ENCODE measurements around the gene DUS1L. TPM values are rescaled to one million over a fixed set of nuclear protein-coding genes. Genes with fewer than 3 reads are reported as not detected.

Gene DUS1L
- polyA plus RNA-seq, 1 donor (not counting 4 experiments of a cell fraction or from before 2014, with no cell fraction given): 49.1 TPM

GRCh38 chr17:82059272-82060000 lies 6.2 kb downstream of the DUS1L start:
- H3K79me2 ChIP-seq (ENCODE audit: control insufficient read depth, insufficient read depth, low read length): peaks cover 11% of the 10 kb centered on the region
- H3K27me3 ChIP-seq (ENCODE audit: control insufficient read depth, extremely low read depth, insufficient read depth, low read length): no peaks in the 10 kb centered on the region
- H3K27ac ChIP-seq (ENCODE audit: control insufficient read depth, insufficient read depth, low read length): no peak overlapping the region
- dilution Hi-C loops (cut with MboI; ENCODE audit: extremely low pct_ligation_motif_present, low sequenced_read_pairs): no loop called here
- H3K36me3 ChIP-seq (ENCODE audit: control insufficient read depth in 2 of 2, extremely low read depth in 1 of 2, insufficient read depth in 2 of 2, low read length in 2 of 2): peaks cover 41 to 44% of the 10 kb centered on the region in 2 experiments
- no peak for TF ChIP-seq EZH2 (IDR thresholded peaks at IDR 0.05; ENCODE audit: low read length)
- no peak for TF ChIP-seq CTCF (optimal IDR thresholded peaks at IDR 0.05 in 1 of 3, IDR thresholded peaks at IDR 0.05 in 1 of 3, conservative IDR thresholded peaks at IDR 0.05 in 1 of 3; ENCODE audit: extremely low read depth in 1 of 3, insufficient read depth in 2 of 3, low read length in 3 of 3)
- peaks cover 5% of the 10 kb centered on the region for H3K4me1 ChIP-seq (ENCODE audit: control insufficient read depth, extremely low read depth, insufficient read depth, low read length)
- H3K9me1 ChIP-seq (ENCODE audit: control insufficient read depth, extremely low read depth, insufficient read depth, low read length): no peaks in the 10 kb centered on the region
- H2AFZ ChIP-seq (ENCODE audit: control insufficient read depth, low read length): no peak overlapping the region
- H3K9me3 ChIP-seq (ENCODE audit: control insufficient read depth, low read depth, low read length): no peaks in the 10 kb centered on the region
- H3K4me3 ChIP-seq (ENCODE audit: control insufficient read depth in 2 of 3, extremely low read depth in 1 of 3, insufficient read depth in 2 of 3, low read depth in 1 of 3, low read length in 3 of 3): no peak overlapping the region
- no peak for FAIRE-seq
- DNase-seq (ENCODE audit: low read depth, low spot score): no peak
- H4K20me1 ChIP-seq (ENCODE audit: control insufficient read depth, extremely low read depth, insufficient read depth, low read length): peaks cover 9% of the 10 kb centered on the region
- no peak overlapping the region for H3K4me2 ChIP-seq (ENCODE audit: control insufficient read depth, extremely low read depth, insufficient read depth, low read depth, low read length)
- no peak overlapping the region for H3K9ac ChIP-seq (ENCODE audit: control insufficient read depth, extremely low read depth, insufficient read depth, low read length)

- Histone ChIP-seq H3K4me2 (ENCODE audit: control insufficient read depth, extremely low read depth, insufficient read depth, low read depth, low read length) (no peak overlapping the region), H4K20me1 (ENCODE audit: control insufficient read depth, extremely low read depth, insufficient read depth, low read length) (peaks cover 8% of the 10 kb centered on the region), H3K27me3 (ENCODE audit: control insufficient read depth, extremely low read depth, insufficient read depth, low read length) (no peaks in the 10 kb centered on the region), H3K79me2 (ENCODE audit: control insufficient read depth, insufficient read depth, low read length) (peaks cover 7% of the 10 kb centered on the region), H3K4me1 (ENCODE audit: control insufficient read depth, extremely low read depth, insufficient read depth, low read length) (no peaks in the 10 kb centered on the region), H3K27ac (ENCODE audit: control insufficient read depth, insufficient read depth, low read length) (no peak overlapping the region), H2AFZ (ENCODE audit: control insufficient read depth, low read length) (no peak overlapping the region), H3K9me3 (ENCODE audit: control insufficient read depth, low read depth, low read length) (no peaks in the 10 kb centered on the region), H3K4me3 (ENCODE audit: control insufficient read depth in 2 of 3, extremely low read depth in 1 of 3, insufficient read depth in 2 of 3, low read depth in 1 of 3, low read length in 3 of 3) (no peak overlapping the region), H3K9me1 (ENCODE audit: control insufficient read depth, extremely low read depth, insufficient read depth, low read length) (no peaks in the 10 kb centered on the region), H3K9ac (ENCODE audit: control insufficient read depth, extremely low read depth, insufficient read depth, low read length) (no peak overlapping the region), H3K36me3 (ENCODE audit: control insufficient read depth in 2 of 2, extremely low read depth in 1 of 2, insufficient read depth in 2 of 2, low read length in 2 of 2) (peaks cover 38 to 46% of the 10 kb centered on the region in 2 experiments)
- no peak for TF ChIP-seq CTCF (optimal IDR thresholded peaks at IDR 0.05 in 1 of 3, IDR thresholded peaks at IDR 0.05 in 1 of 3, conservative IDR thresholded peaks at IDR 0.05 in 1 of 3; ENCODE audit: extremely low read depth in 1 of 3, insufficient read depth in 2 of 3, low read length in 3 of 3)
- DNase-seq (ENCODE audit: low read depth, low spot score) (no peak), FAIRE-seq (no peak)
- dilution Hi-C loops (cut with MboI; ENCODE audit: extremely low pct_ligation_motif_present, low sequenced_read_pairs): no loop called here
Measured at GRCh38 chr17:82058855-82059249, 6.8 kb downstream of the DUS1L start.

Data from keratinocyte (primary cell).